HL-60 (cell line): ENCODE data around the gene CCL8.

ENCODE experiments used
- CTCF ChIP-seq: IDR thresholded peaks from one replicate; pipeline ENCODE4 v1.5.1; 2011; ENCODE audit warnings: low read length, control low read depth, inconsistent platforms; ENCODE audit not compliant: insufficient read depth
- GABPA ChIP-seq: IDR thresholded peaks from 2 replicates; pipeline ENCODE4 v1.6.1; 2012; ENCODE audit warnings: low read depth
- POLR2AphosphoS5 ChIP-seq: IDR thresholded peaks from 2 replicates; pipeline ENCODE4 v1.6.1; 2012; ENCODE audit warnings: low read depth
- REST ChIP-seq: IDR thresholded peaks from 2 replicates; pipeline ENCODE4 v1.6.1; 2012; ENCODE audit warnings: low read depth; ENCODE audit not compliant: insufficient replicate concordance

GRCh38 chr17:34312080-34312479 lies 7.2 kb upstream of the CCL8 start:
- TF ChIP-seq GABPA (no peak), CTCF (no peak), REST (no peak), POLR2AphosphoS5 (no peak)
